ENCODE results near the gene COA5.

- TF ChIP-seq CTCF (conservative IDR thresholded peaks at IDR 0.05 in 1 of 2, IDR thresholded peaks at IDR 0.05 in 1 of 2; ENCODE audit: low read depth in 1 of 2, low read length in 2 of 2) (no peak), EZH2 (IDR thresholded peaks at IDR 0.05; ENCODE audit: low read length, missing control alignments) (no peak)
These were observed 36.5 kb downstream of the COA5 start for GRCh38 chr2:98571796-98572195.
